K562 (cell line): Measurements from ENCODE around the gene FAM114A2. TPM values are rescaled to one million over a fixed set of nuclear protein-coding genes. Genes with fewer than 3 reads are reported as not detected.

Source experiments
- ATAC-seq: fragments of 200-7000 bp; cut with Tn5 transposase; 3 replicates; pipeline ENCODE4 v1.9.1; 2020; ENCODE audit warnings: moderate library complexity
- BruUV-seq: library from RNA; stranded (reverse); fragments of 400-500 nt; replicated peaks from 2 replicates; lab custom pipeline; 2021; lab: Mats Ljungman, UMichigan
- CTCF ChIA-PET: fragments of 300-600 bp; formaldehyde crosslinking; extraction: SDS; loops from one replicate; lab custom pipeline; 2021; ENCODE audit warnings: low intra/inter-chr PET ratio; lab: Yijun Ruan, JAX
- POLR2A ChIA-PET: fragments of 300-600, 350-650 bp; sonication (Branson Sonifier 250); formaldehyde crosslinking; extraction: SDS; loops from one replicate; lab custom pipeline; 2021; ENCODE audit warnings: antibody characterized with exemption, inconsistent platforms; lab: Yijun Ruan, JAX
- DNase-seq, 4 experiments: peaks; one replicate each; pipeline versions ENCODE4 v3.0.0 to v3.0.0-alpha.2; 2011 to 2018; ENCODE audit warnings: low spot score in 3 of 4, mixed read lengths in 3 of 4; ENCODE audit errors: extremely low read depth in 1 of 4
- FAIRE-seq: peaks from 2 replicates; lab custom pipeline; 2011; peaks lifted over from hg19 to GRCh38; lab: Jason Lieb, UNC
- H2AFZ ChIP-seq: 2 replicates; pipeline ENCODE4 v1.6.0; 2011; ENCODE audit warnings: low read depth, low read length, control low read depth, inconsistent platforms
- H3K27ac ChIP-seq: fragments of 200-600 bp; 3 replicates; pipeline ENCODE4 v1.8.0; 2011; ENCODE audit warnings: low read depth, mild to moderate bottlenecking, control low read depth, inconsistent platforms, low read length, moderate library complexity, mixed read lengths; ENCODE audit errors: extremely low read depth
- H3K27me3 ChIP-seq, 2 experiments: fragments of 300-600 bp in 1 of 2; 2 replicates in 1 of 2; 3 replicates in 1 of 2; pipeline versions ENCODE4 v1.6.0 to v1.8.0; 2011; ENCODE audit warnings: inconsistent platforms in 2 of 2, low read length in 2 of 2, mild to moderate bottlenecking in 1 of 2, mixed read lengths in 1 of 2, moderate library complexity in 1 of 2; ENCODE audit not compliant: control insufficient read depth in 2 of 2, insufficient read depth in 2 of 2
- H3K36me3 ChIP-seq: fragments of 300-600 bp; 3 replicates; pipeline ENCODE4 v1.8.0; 2011; ENCODE audit warnings: mild to moderate bottlenecking, low read length, inconsistent platforms; ENCODE audit not compliant: control insufficient read depth, insufficient read depth
- H3K4me1 ChIP-seq, 2 experiments: fragments of 200-600 bp in 1 of 2; replicated peaks in 1 of 2; 2 replicates in 1 of 2; 3 replicates in 1 of 2; pipeline versions ENCODE4 v1.5.1 to v1.8.0; 2011; ENCODE audit warnings: inconsistent platforms in 2 of 2, low read length in 2 of 2, mild to moderate bottlenecking in 1 of 2, mixed read lengths in 1 of 2, moderate library complexity in 1 of 2; ENCODE audit not compliant: control insufficient read depth in 2 of 2, insufficient read depth in 2 of 2
- H3K4me2 ChIP-seq: 2 replicates; pipeline ENCODE4 v1.6.1; 2011; ENCODE audit warnings: low read length, control low read depth, inconsistent platforms, mixed read lengths; ENCODE audit not compliant: insufficient read depth
- H3K4me3 ChIP-seq: fragments of 200-600 bp; sonication (generic), shearing (Covaris generic); 2 replicates; pipeline ENCODE4 v1.5.1; 2016; ENCODE audit warnings: control low read depth, inconsistent platforms
- H3K79me2 ChIP-seq: fragments of 200-600 bp; 3 replicates; pipeline ENCODE4 v1.8.0; 2011; ENCODE audit warnings: low read length, inconsistent platforms; ENCODE audit not compliant: control insufficient read depth, insufficient read depth
- H3K9ac ChIP-seq, 2 experiments: 2 replicates each; pipeline versions ENCODE4 v1.6.0 to v1.6.1; 2011; ENCODE audit warnings: low read depth in 2 of 2, low read length in 2 of 2, control low read depth in 1 of 2, inconsistent platforms in 1 of 2, mild to moderate bottlenecking in 1 of 2, mixed read lengths in 1 of 2; ENCODE audit not compliant: insufficient read depth in 1 of 2
- H3K9me1 ChIP-seq: one replicate; pipeline ENCODE4 v1.6.0; 2011; ENCODE audit warnings: inconsistent platforms, mild to moderate bottlenecking, low read length, moderate library complexity; ENCODE audit not compliant: control insufficient read depth, insufficient read depth
- H3K9me3 ChIP-seq: replicated peaks from 2 replicates; pipeline ENCODE4 v1.5.1; 2011; ENCODE audit warnings: low read depth, low read length, inconsistent platforms; ENCODE audit not compliant: control insufficient read depth, insufficient read depth
- H4K20me1 ChIP-seq: replicated peaks from 2 replicates; pipeline ENCODE4 v1.6.1; 2011; ENCODE audit warnings: low read length, inconsistent platforms, mixed read lengths; ENCODE audit not compliant: control insufficient read depth, insufficient read depth
- BMI1 ChIP-seq: fragments of 150-350 bp; IDR thresholded peaks from 2 replicates; pipeline ENCODE4 v1.6.1; 2014; ENCODE audit warnings: low read length
- DMBX1 ChIP-seq: fragments of 250-450 bp; sonication (Bioruptor Pico); IDR thresholded peaks from 2 replicates; pipeline ENCODE4 v1.8.0; 2022; ENCODE audit warnings: inconsistent platforms, mild to moderate bottlenecking, moderate library complexity, borderline replicate concordance
- FOXJ3 ChIP-seq: sonication (generic); formaldehyde crosslinking; IDR thresholded peaks from 2 replicates; pipeline ENCODE4 v1.4.0; 2020; ENCODE audit warnings: mild to moderate bottlenecking, missing genetic modification reagents
- TAF1 ChIP-seq: IDR thresholded peaks from 2 replicates; pipeline ENCODE4 v1.6.1; 2011; ENCODE audit warnings: mild to moderate bottlenecking, low read length, moderate library complexity; ENCODE audit not compliant: insufficient read depth, control insufficient read depth, severe bottlenecking; ENCODE audit errors: extremely low read depth
- ZNF583 ChIP-seq: fragments of 250-450 bp; sonication (Bioruptor Pico); IDR thresholded peaks from 2 replicates; pipeline ENCODE4 v1.4.0; 2020
- ZNF764 ChIP-seq: fragments of 250-450 bp; sonication (Bioruptor Pico); IDR thresholded peaks from 2 replicates; pipeline ENCODE4 v1.4.0; 2020; ENCODE audit warnings: low read depth, mild to moderate bottlenecking, moderate library complexity
- WGBS: fragments of 100-300 bp; shearing (Covaris generic); methylation state at CpG from one replicate; pipeline ENCODE4 v1.1.6; 2016; ENCODE audit warnings: low coverage, mixed read lengths; ENCODE audit not compliant: insufficient coverage; ENCODE audit errors: missing lambda C conversion rate; 5-methylcytosine and 5-hydroxymethylcytosine counted together
- in situ Hi-C: fragments of 300-500 bp; cut with MboI; formaldehyde crosslinking; loops from 4 replicates; pipeline ENCODE4 v1.15.0; 2018; ENCODE audit warnings: inconsistent platforms, mixed read lengths
- intact Hi-C: fragments of 100-400 bp; cut with micrococcal nuclease; formaldehyde crosslinking; loops from 2 replicates; pipeline ENCODE4 v1.14.2; 2022
- polyA plus RNA-seq, 8 experiments: library from polyadenylated mRNA; depleted of rRNA in 4 of 8; stranded (reverse) in 5 of 8; unstranded in 3 of 8; fragments of >200 nt; fragmentation: Nextera tagmentation in 2 of 8; fragmentation: Illumina TruSeq in 1 of 8; extraction: Ambion mirVana in 2 of 8; extraction: Trizol in 1 of 8; gene quantifications; 2 replicates each; pipeline versions ENCODE4 v1.2.1 to v1.2.3, GENCODE V29; 2011 to 2014; ENCODE audit warnings: inconsistent platforms in 1 of 8, missing spikeins in 1 of 8
- total RNA-seq, 7 experiments: library from RNA; depleted of rRNA in 6 of 7; stranded (reverse); fragments of >200 nt in 6 of 7; fragmentation: Illumina TruSeq in 2 of 7; extraction: Trizol in 2 of 7; gene quantifications; 2 replicates each; pipeline versions ENCODE4 v1.2.1 to v1.2.3, GENCODE V29; 2011 to 2021; ENCODE audit warnings: low replicate concordance in 1 of 7
- TF ChIP-seq, protein P1 (sequence below): sonication (generic); formaldehyde crosslinking; IDR thresholded peaks from 2 replicates; pipeline ENCODE4 v1.8.1; 2023; ENCODE audit warnings: mild to moderate bottlenecking, missing genetic modification reagents
- TF ChIP-seq, protein P2 (sequence below): fragments of 450-650 bp; formaldehyde crosslinking; IDR thresholded peaks from 2 replicates; pipeline ENCODE4 v1.4.0; 2022; ENCODE audit warnings: missing genetic modification characterization

Gene FAM114A2
- total and polyA plus RNA-seq, 9 of the 15 experiments (the other 6 are each of a cell fraction or from before 2014, with no cell fraction given), result 14.4 to 28.1 (median 21.2) TPM

DNA sequence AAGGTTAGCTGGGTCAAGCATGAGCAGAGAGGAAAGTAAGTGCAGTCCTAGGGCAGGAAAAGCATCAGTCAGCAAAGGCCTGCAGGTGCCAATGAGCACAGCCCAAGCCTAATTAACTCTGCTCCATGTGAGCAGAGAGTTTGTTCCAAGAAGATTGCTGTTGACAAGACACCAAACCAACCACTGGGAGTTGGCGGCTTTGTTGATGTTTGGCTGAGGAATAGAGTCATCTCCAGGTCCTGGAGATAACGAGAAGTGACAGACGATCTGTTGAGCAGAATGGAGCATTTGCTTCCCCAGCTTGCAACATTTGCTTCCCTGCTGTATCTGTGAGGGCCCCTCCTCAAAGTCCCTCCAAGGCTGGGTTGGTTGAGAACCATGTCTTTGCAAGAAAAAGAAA, 68.2 kb downstream of the FAM114A2 start:
- DNase-seq (no peak), ATAC-seq (no peak), FAIRE-seq (no peak)
- TF ChIP-seq, protein P1, sequence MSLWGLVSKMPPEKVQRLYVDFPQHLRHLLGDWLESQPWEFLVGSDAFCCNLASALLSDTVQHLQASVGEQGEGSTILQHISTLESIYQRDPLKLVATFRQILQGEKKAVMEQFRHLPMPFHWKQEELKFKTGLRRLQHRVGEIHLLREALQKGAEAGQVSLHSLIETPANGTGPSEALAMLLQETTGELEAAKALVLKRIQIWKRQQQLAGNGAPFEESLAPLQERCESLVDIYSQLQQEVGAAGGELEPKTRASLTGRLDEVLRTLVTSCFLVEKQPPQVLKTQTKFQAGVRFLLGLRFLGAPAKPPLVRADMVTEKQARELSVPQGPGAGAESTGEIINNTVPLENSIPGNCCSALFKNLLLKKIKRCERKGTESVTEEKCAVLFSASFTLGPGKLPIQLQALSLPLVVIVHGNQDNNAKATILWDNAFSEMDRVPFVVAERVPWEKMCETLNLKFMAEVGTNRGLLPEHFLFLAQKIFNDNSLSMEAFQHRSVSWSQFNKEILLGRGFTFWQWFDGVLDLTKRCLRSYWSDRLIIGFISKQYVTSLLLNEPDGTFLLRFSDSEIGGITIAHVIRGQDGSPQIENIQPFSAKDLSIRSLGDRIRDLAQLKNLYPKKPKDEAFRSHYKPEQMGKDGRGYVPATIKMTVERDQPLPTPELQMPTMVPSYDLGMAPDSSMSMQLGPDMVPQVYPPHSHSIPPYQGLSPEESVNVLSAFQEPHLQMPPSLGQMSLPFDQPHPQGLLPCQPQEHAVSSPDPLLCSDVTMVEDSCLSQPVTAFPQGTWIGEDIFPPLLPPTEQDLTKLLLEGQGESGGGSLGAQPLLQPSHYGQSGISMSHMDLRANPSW (CRISPR knock-in tag), result no peak
- TF ChIP-seq BMI1 (no peak), ZNF583 (CRISPR knock-in tag) (no peak), DMBX1 (CRISPR knock-in tag) (no peak), FOXJ3 (CRISPR knock-in tag) (no peak), ZNF764 (CRISPR knock-in tag) (no peak), TAF1 (no peak)
- TF ChIP-seq, protein P2, sequence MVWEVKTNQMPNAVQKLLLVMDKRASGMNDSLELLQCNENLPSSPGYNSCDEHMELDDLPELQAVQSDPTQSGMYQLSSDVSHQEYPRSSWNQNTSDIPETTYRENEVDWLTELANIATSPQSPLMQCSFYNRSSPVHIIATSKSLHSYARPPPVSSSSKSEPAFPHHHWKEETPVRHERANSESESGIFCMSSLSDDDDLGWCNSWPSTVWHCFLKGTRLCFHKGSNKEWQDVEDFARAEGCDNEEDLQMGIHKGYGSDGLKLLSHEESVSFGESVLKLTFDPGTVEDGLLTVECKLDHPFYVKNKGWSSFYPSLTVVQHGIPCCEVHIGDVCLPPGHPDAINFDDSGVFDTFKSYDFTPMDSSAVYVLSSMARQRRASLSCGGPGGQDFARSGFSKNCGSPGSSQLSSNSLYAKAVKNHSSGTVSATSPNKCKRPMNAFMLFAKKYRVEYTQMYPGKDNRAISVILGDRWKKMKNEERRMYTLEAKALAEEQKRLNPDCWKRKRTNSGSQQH (CRISPR knock-in tag), result no peak
- Histone ChIP-seq H3K79me2 (no peaks in the 10 kb centered on the region), H2AFZ (no peak overlapping the region), H3K9me3 (no peaks in the 10 kb centered on the region), H3K4me3 (no peak overlapping the region), H3K4me1 (peaks cover 0 to 8% of the 10 kb centered on the region in 2 experiments; a peak in 2 of 5 replicates), H3K27ac (no peak overlapping the region), H3K9ac (no peak overlapping the region), H3K4me2 (no peak overlapping the region), H3K27me3 (peaks cover 3 to 16% of the 10 kb centered on the region in 2 experiments; a peak in 3 of 5 replicates), H4K20me1 (0 out of 2 replicates have a peak, but pooled peaks cover 4% of the 10 kb centered on the region), H3K9me1 (no peaks in the 10 kb centered on the region), H3K36me3 (no peaks in the 10 kb centered on the region)
- WGBS, result 13% methylated on average over 3 of the region's 3 CpGs
- no TSS peak for BruUV-seq
- ChIA-PET POLR2A (no interaction called here), CTCF (no interaction called here)
- in situ Hi-C loops (no loop called here), intact Hi-C loops (loop anchor here (5.0 kb wide), 1 partner anchor 497 kb away; no protein-coding TSS in a partner anchor)
